OCI-LY3 (cell line): ENCODE data around the gene C5orf24.

Source experiments
- H2AFZ ChIP-seq: fragments of 200-600, 300-600 bp; shearing (Covaris generic); 2 replicates; pipeline ENCODE4 v1.6.0; 2014; ENCODE audit warnings: antibody characterized with exemption, low read depth, low read length
- H3K27ac ChIP-seq: fragments of 200-600, 300-600 bp; sonication (generic); 2 replicates; pipeline ENCODE4 v1.5.1; 2014; ENCODE audit warnings: mild to moderate bottlenecking, low read length, moderate library complexity, mixed read lengths
- H3K27me3 ChIP-seq: fragments of 200-600, 300-600 bp; sonication (generic); 2 replicates; pipeline ENCODE4 v1.6.1; 2014; ENCODE audit warnings: low read depth, low read length, mixed read lengths
- H3K36me3 ChIP-seq: fragments of 200-600, 300-600 bp; sonication (generic); replicated peaks from 2 replicates; pipeline ENCODE3; 2014; ENCODE audit warnings: low read depth, low read length, mixed read lengths
- H3K4me1 ChIP-seq: fragments of 300-600, 200-600 bp; sonication (generic); 2 replicates; pipeline ENCODE4 v1.6.1; 2014; ENCODE audit warnings: low read length, mixed read lengths
- H3K4me2 ChIP-seq: fragments of 200-600, 300-600 bp; sonication (generic); 2 replicates; pipeline ENCODE4 v1.6.1; 2014; ENCODE audit warnings: low read length, mixed read lengths
- H3K4me3 ChIP-seq: fragments of 300-600, 200-600 bp; sonication (generic); 2 replicates; pipeline ENCODE4 v1.5.1; 2014; ENCODE audit warnings: antibody characterized with exemption, mild to moderate bottlenecking, low read length, moderate library complexity
- H3K79me2 ChIP-seq: fragments of 300-600, 200-600 bp; shearing (Covaris generic); 2 replicates; pipeline ENCODE4 v1.6.1; 2014; ENCODE audit warnings: mild to moderate bottlenecking, low read length, mixed read lengths
- H3K9ac ChIP-seq: fragments of 300-600, 200-600 bp; shearing (Covaris generic); 2 replicates; pipeline ENCODE4 v1.6.0; 2014; ENCODE audit warnings: mild to moderate bottlenecking, low read length, moderate library complexity
- H3K9me3 ChIP-seq: fragments of 200-600, 300-600 bp; shearing (Covaris generic); 2 replicates; pipeline ENCODE4 v1.6.1; 2014; ENCODE audit warnings: low read length, mixed read lengths; ENCODE audit not compliant: insufficient read depth
- H4K20me1 ChIP-seq: fragments of 200-600, 300-600 bp; sonication (generic); 2 replicates; pipeline ENCODE4 v1.6.1; 2016; ENCODE audit warnings: low read length, mixed read lengths; ENCODE audit not compliant: insufficient read depth
- EZH2phosphoT487 ChIP-seq: fragments of 200-600 bp; shearing (Covaris generic); IDR thresholded peaks from 2 replicates; pipeline ENCODE4 v1.6.1; 2018; ENCODE audit warnings: antibody characterized with exemption, mixed run types, low read depth
- TF ChIP-seq, protein P1 (sequence below): fragments of 200-600, 300-600 bp; sonication (generic); IDR thresholded peaks from 2 replicates; pipeline ENCODE4 v1.5.1; 2014; ENCODE audit warnings: antibody characterized with exemption, low read length, low read depth

Gene C5orf24

DNA sequence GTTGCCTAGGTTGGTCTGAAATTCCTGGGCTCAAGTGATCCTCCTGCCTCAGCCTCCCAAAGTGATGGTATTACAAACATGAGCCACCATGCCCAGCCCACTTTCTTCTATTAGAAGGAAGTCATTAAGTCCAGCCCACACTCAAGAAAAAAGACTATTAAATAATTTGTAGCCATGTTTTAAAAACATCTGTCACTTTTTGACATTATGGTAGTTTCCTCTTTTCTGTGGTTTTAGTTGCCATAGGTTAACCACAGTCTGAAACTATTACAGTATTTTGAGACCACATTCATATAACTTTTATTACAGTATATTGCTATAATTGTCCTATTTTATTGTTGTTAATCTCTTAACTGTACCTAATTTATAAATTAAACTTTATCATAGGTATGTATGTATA is 31.9 kb upstream of the C5orf24 start:
- H4K20me1 ChIP-seq = no peaks in the 10 kb centered on the region
- no peaks in the 10 kb centered on the region for H3K27me3 ChIP-seq
- H3K4me1 ChIP-seq = peaks cover 30% of the 10 kb centered on the region
- TF ChIP-seq, protein P1, sequence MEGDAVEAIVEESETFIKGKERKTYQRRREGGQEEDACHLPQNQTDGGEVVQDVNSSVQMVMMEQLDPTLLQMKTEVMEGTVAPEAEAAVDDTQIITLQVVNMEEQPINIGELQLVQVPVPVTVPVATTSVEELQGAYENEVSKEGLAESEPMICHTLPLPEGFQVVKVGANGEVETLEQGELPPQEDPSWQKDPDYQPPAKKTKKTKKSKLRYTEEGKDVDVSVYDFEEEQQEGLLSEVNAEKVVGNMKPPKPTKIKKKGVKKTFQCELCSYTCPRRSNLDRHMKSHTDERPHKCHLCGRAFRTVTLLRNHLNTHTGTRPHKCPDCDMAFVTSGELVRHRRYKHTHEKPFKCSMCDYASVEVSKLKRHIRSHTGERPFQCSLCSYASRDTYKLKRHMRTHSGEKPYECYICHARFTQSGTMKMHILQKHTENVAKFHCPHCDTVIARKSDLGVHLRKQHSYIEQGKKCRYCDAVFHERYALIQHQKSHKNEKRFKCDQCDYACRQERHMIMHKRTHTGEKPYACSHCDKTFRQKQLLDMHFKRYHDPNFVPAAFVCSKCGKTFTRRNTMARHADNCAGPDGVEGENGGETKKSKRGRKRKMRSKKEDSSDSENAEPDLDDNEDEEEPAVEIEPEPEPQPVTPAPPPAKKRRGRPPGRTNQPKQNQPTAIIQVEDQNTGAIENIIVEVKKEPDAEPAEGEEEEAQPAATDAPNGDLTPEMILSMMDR = no peak
- TF ChIP-seq EZH2phosphoT487 = no peak
- peak overlapping the region; percentile 65 for H3K27ac ChIP-seq
- 0 out of 2 replicates have a peak overlapping the region, but pooled peaks have one; percentile 22 for H3K4me3 ChIP-seq
- peaks cover 28% of the 10 kb centered on the region for H3K36me3 ChIP-seq
- no peaks in the 10 kb centered on the region for H3K9me3 ChIP-seq
- H3K79me2 ChIP-seq = no peaks in the 10 kb centered on the region
- H3K4me2 ChIP-seq = peak overlapping the region; percentile 37
- H2AFZ ChIP-seq = no peak overlapping the region
- H3K9ac ChIP-seq = no peak overlapping the region

DNA sequence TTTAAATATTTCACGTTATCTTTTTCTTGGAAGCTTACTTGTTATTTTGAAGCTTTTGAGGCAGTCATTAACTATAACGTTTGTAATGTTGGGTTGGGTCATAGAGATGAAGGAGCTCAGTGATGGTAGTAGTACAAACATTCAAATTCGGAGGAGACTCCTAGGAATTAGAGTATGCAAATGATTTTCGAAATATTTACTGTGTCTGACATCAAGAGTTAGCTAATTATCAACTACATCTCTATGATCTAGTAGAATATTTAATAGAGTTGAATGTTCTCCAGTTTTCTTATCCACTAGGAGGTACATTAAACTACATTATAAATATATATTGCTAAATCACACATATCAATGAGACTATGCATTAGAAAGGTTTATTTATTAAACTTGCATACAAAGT is 28.8 kb upstream of the C5orf24 start:
- H3K27me3 ChIP-seq = no peaks in the 10 kb centered on the region
- peaks cover 38% of the 10 kb centered on the region for H3K4me1 ChIP-seq
- H4K20me1 ChIP-seq = no peaks in the 10 kb centered on the region
- peaks cover 26% of the 10 kb centered on the region for H3K36me3 ChIP-seq
- no peak overlapping the region for H2AFZ ChIP-seq
- no peak overlapping the region for H3K4me2 ChIP-seq
- H3K9me3 ChIP-seq = no peaks in the 10 kb centered on the region
- H3K79me2 ChIP-seq = no peaks in the 10 kb centered on the region
- H3K4me3 ChIP-seq = no peak overlapping the region
- H3K9ac ChIP-seq = no peak overlapping the region
- no peak overlapping the region for H3K27ac ChIP-seq
- no peak for TF ChIP-seq EZH2phosphoT487

DNA sequence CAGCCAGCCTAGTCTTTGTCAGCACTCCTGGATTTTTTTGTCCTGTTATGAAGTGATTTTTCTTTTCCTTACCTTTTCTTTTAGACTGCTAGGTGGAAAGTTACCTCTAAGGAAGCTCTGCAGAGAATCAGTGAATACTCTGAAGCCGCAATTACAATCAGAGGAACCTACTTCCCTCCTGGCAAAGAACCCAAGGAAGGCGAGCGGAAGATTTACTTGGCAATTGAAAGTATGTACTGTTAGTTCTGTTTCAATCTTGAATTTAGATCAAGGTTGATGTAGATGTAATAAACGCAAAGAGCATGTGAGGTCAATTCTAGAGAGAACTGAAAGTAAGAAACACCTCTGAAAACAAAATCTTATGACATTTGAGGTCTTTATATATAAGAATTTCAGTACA is 27.0 kb upstream of the C5orf24 start:
- peak overlapping the region; percentile 72 for H3K27ac ChIP-seq
- no peak overlapping the region for H3K9ac ChIP-seq
- H2AFZ ChIP-seq = no peak overlapping the region
- no peaks in the 10 kb centered on the region for H3K79me2 ChIP-seq
- peaks cover 23% of the 10 kb centered on the region for H3K36me3 ChIP-seq
- H3K4me1 ChIP-seq = peaks cover 22% of the 10 kb centered on the region
- no peaks in the 10 kb centered on the region for H4K20me1 ChIP-seq
- H3K27me3 ChIP-seq = no peaks in the 10 kb centered on the region
- no peak for TF ChIP-seq EZH2phosphoT487
- TF ChIP-seq, protein P1 = no peak
- H3K9me3 ChIP-seq = no peaks in the 10 kb centered on the region
- H3K4me2 ChIP-seq = peak overlapping the region; percentile 44
- no peak overlapping the region; the same call in 1 of the 2 replicates for H3K4me3 ChIP-seq

DNA sequence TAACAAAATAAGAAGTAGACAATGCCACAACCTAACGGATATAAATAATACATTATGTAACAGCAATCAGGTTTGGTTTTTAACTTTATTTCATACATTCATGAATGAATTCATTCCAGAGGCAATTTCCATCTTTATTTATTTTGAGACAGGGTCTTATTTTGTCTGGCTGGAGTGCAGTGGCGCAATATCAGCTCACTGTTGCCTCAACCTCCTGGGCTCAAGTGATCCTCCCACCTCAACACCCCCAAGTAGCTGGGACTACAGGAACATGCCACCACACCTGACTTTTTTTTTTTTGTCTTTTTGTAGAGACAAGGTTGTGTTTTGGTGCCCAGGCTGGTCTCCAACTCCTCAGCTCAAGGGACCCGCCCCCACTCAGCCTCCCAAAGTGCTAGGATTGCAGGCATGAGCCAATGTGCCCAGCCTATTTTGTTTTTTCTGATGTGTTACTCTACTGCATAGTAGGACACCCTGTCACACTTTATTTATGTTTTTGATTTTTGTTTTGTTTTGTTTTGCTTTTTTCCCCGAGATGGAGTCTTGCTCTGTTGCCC is 26.3 kb upstream of the C5orf24 start:
- Histone ChIP-seq H4K20me1 (no peaks in the 10 kb centered on the region), H3K27ac (peak overlapping the region; percentile 72), H3K36me3 (peaks cover 23% of the 10 kb centered on the region), H3K27me3 (no peaks in the 10 kb centered on the region), H3K4me3 (no peak overlapping the region; the same call in 1 of the 2 replicates), H2AFZ (no peak overlapping the region), H3K9ac (no peak overlapping the region), H3K9me3 (no peaks in the 10 kb centered on the region), H3K4me2 (peak overlapping the region; percentile 44), H3K4me1 (peaks cover 17% of the 10 kb centered on the region), H3K79me2 (no peaks in the 10 kb centered on the region)
- TF ChIP-seq, protein P1 = no peak
- TF ChIP-seq EZH2phosphoT487 = no peak
